DMS 273 treated with DMSO at 0.1 percent for 48 hours (cell line): ENCODE measurements around the gene BMP8A.
A peak's percentile ranks its signal among the peaks of the same experiment; 100 is the strongest.
"Not testable (repeated sequence)": the region's sequence is repeated elsewhere in the genome, so short reads cannot be mapped to it uniquely, and the experiment has no call there.

Experiments used
- DNase-seq: peaks from one replicate; lab custom pipeline; 2025; lab: John Stamatoyannopoulos, UW

BMP8A gene

GRCh38 chr1:39491146-39491921 lies at the start of gene BMP8A:
Gene BMP8A, plus strand, starts transcription at chr1:39491636. Its CDS starts 356 bp downstream, at chr1:39491992.
- DNase-seq, result peak; percentile 98

GRCh38 chr1:39441797-39442196 lies 49.6 kb upstream of the BMP8A start:
- no peak for DNase-seq

- DNase-seq, result no peak
Measured at GRCh38 chr1:39445573-39445972, 45.9 kb upstream of the BMP8A start.

- DNase-seq, result no peak
Measured at GRCh38 chr1:39446986-39447567, 44.4 kb upstream of the BMP8A start.

- not testable (repeated sequence) for DNase-seq
Measured at GRCh38 chr1:39450041-39450440, 41.4 kb upstream of the BMP8A start.

- DNase-seq, result no peak
Measured at GRCh38 chr1:39450956-39451606, 40.4 kb upstream of the BMP8A start.

- no peak for DNase-seq
Measured at GRCh38 chr1:39452081-39452480, 39.4 kb upstream of the BMP8A start.

GRCh38 chr1:39452540-39452939 lies 38.9 kb upstream of the BMP8A start:
- no peak for DNase-seq

- DNase-seq, result no peak
Measured at GRCh38 chr1:39453603-39454002, 37.8 kb upstream of the BMP8A start.

GRCh38 chr1:39458991-39459390 lies 32.4 kb upstream of the BMP8A start:
- DNase-seq, result no peak

GRCh38 chr1:39462074-39462473 lies 29.4 kb upstream of the BMP8A start:
- DNase-seq, result no peak

- no peak for DNase-seq
Measured at GRCh38 chr1:39466413-39467107, 24.9 kb upstream of the BMP8A start.

GRCh38 chr1:39467108-39467720 lies 24.2 kb upstream of the BMP8A start:
- DNase-seq, result not testable (repeated sequence)

- no peak for DNase-seq
Measured at GRCh38 chr1:39469150-39469549, 22.3 kb upstream of the BMP8A start.

- no peak for DNase-seq
Measured at GRCh38 chr1:39470040-39470439, 21.4 kb upstream of the BMP8A start.

- DNase-seq, result no peak
Measured at GRCh38 chr1:39472826-39473225, 18.6 kb upstream of the BMP8A start.

GRCh38 chr1:39473324-39473723 lies 18.1 kb upstream of the BMP8A start:
- no peak for DNase-seq

- DNase-seq, result no peak
Measured at GRCh38 chr1:39474810-39475209, 16.6 kb upstream of the BMP8A start.

GRCh38 chr1:39475551-39475950 lies 15.9 kb upstream of the BMP8A start:
- not testable (repeated sequence) for DNase-seq

GRCh38 chr1:39478126-39478915 lies 13.1 kb upstream of the BMP8A start:
- DNase-seq, result no peak

GRCh38 chr1:39481289-39481688 lies 10.1 kb upstream of the BMP8A start:
- DNase-seq, result no peak
